HepG2 (cell line): Measurements from ENCODE around the gene SIVA1. TPM values are rescaled to one million over a fixed set of nuclear protein-coding genes. Genes with fewer than 3 reads are reported as not detected.

ENCODE experiments used
- IRX3 ChIP-seq: sonication (generic); formaldehyde crosslinking; IDR thresholded peaks from 2 replicates; pipeline ENCODE4 v1.8.1; 2023; ENCODE audit warnings: mild to moderate bottlenecking, low read depth, missing genetic modification reagents, borderline replicate concordance
- KAT2B ChIP-seq: fragments of 150-350 bp; IDR thresholded peaks from 2 replicates; pipeline ENCODE4 v1.6.1; 2014; ENCODE audit warnings: low read depth, low read length, borderline replicate concordance
- NR2F1 ChIP-seq, 2 experiments: fragments of 450-650 bp in 1 of 2; formaldehyde crosslinking in 1 of 2; IDR thresholded peaks; 2 replicates each; pipeline versions ENCODE4 v1.5.0 to v1.6.1; 2016 to 2020; ENCODE audit warnings: mild to moderate bottlenecking in 1 of 2, missing compliant biosample characterization in 1 of 2, missing genetic modification reagents in 1 of 2, moderate library complexity in 1 of 2
- POLR2A ChIP-seq, 2 experiments: IDR thresholded peaks; 2 replicates each; pipeline ENCODE4 v1.6.1; 2011; ENCODE audit warnings: low read depth in 2 of 2, low read length in 2 of 2, mild to moderate bottlenecking in 1 of 2, moderate library complexity in 1 of 2; ENCODE audit not compliant: insufficient read depth in 1 of 2
- RFXAP ChIP-seq: sonication (generic); formaldehyde crosslinking; IDR thresholded peaks from 2 replicates; pipeline ENCODE4 v1.4.0; 2020; ENCODE audit warnings: missing genetic modification reagents, borderline replicate concordance
- SALL2 ChIP-seq: sonication (generic); formaldehyde crosslinking; IDR thresholded peaks from 2 replicates; pipeline ENCODE4 v1.8.1; 2023; ENCODE audit warnings: mild to moderate bottlenecking, missing genetic modification reagents, inconsistent platforms
- SMYD3 ChIP-seq: sonication (generic); formaldehyde crosslinking; IDR thresholded peaks from 2 replicates; pipeline ENCODE4 v1.8.1; 2023; ENCODE audit warnings: mild to moderate bottlenecking, missing genetic modification reagents
- SRY ChIP-seq: sonication (generic); formaldehyde crosslinking; IDR thresholded peaks from 2 replicates; pipeline ENCODE4 v1.8.0; 2022; ENCODE audit warnings: mild to moderate bottlenecking, missing genetic modification reagents
- TBX2 ChIP-seq: sonication (generic); formaldehyde crosslinking; IDR thresholded peaks from 2 replicates; pipeline ENCODE4 v1.5.0; 2020; ENCODE audit warnings: missing genetic modification reagents, mild to moderate bottlenecking, borderline replicate concordance
- ZEB1 ChIP-seq: IDR thresholded peaks from 2 replicates; pipeline ENCODE4 v1.6.1; 2012; ENCODE audit warnings: mild to moderate bottlenecking, low read depth, inconsistent platforms; ENCODE audit not compliant: insufficient replicate concordance
- ZNF615 ChIP-seq: sonication (generic); formaldehyde crosslinking; IDR thresholded peaks from 2 replicates; pipeline ENCODE4 v1.5.0; 2020; ENCODE audit warnings: mild to moderate bottlenecking, missing genetic modification reagents, borderline replicate concordance
- ZNF768 ChIP-seq: sonication (generic); formaldehyde crosslinking; IDR thresholded peaks from 2 replicates; pipeline ENCODE4 v1.4.0; 2020; ENCODE audit warnings: missing genetic modification reagents
- polyA plus RNA-seq, 8 experiments: library from polyadenylated mRNA; depleted of rRNA in 3 of 8; stranded (reverse) in 7 of 8; unstranded in 1 of 8; fragments of >200 nt; fragmentation: Illumina TruSeq in 4 of 8; extraction: Trizol in 4 of 8; gene quantifications; 2 replicates each; pipeline versions ENCODE4 v1.2.1 to v1.2.3, GENCODE V29; 2011 to 2016; ENCODE audit warnings: low read depth in 4 of 8, missing spikeins in 1 of 8, mixed read lengths in 1 of 8; ENCODE audit not compliant: insufficient read depth in 1 of 8
- total RNA-seq, 5 experiments: library from RNA; depleted of rRNA; stranded (reverse); fragments of >200 nt; fragmentation: Illumina TruSeq; extraction: Trizol; gene quantifications; 2 replicates each; pipeline ENCODE4 v1.2.3, GENCODE V29; 2016; ENCODE audit warnings: low read depth in 1 of 5
- TF ChIP-seq, protein P1 (sequence below): sonication (generic); formaldehyde crosslinking; IDR thresholded peaks from 2 replicates; pipeline ENCODE4 v1.5.0; 2020; ENCODE audit warnings: mild to moderate bottlenecking, missing genetic modification reagents, borderline replicate concordance
- TF ChIP-seq, protein P2 (sequence below): sonication (generic); formaldehyde crosslinking; IDR thresholded peaks from 2 replicates; pipeline ENCODE4 v1.5.1; 2020; ENCODE audit warnings: mild to moderate bottlenecking, missing genetic modification reagents, borderline replicate concordance
- TF ChIP-seq, protein P3 (sequence below): sonication (generic); formaldehyde crosslinking; conservative IDR thresholded peaks from 2 replicates; pipeline ENCODE4 v1.4.0; 2020; ENCODE audit warnings: mild to moderate bottlenecking, missing genetic modification reagents, moderate library complexity

SIVA1 gene
- total and polyA plus RNA-seq, 2 of the 13 experiments (the other 11 are each of a cell fraction or from before 2014, with no cell fraction given): 123 to 186 TPM

DNA sequence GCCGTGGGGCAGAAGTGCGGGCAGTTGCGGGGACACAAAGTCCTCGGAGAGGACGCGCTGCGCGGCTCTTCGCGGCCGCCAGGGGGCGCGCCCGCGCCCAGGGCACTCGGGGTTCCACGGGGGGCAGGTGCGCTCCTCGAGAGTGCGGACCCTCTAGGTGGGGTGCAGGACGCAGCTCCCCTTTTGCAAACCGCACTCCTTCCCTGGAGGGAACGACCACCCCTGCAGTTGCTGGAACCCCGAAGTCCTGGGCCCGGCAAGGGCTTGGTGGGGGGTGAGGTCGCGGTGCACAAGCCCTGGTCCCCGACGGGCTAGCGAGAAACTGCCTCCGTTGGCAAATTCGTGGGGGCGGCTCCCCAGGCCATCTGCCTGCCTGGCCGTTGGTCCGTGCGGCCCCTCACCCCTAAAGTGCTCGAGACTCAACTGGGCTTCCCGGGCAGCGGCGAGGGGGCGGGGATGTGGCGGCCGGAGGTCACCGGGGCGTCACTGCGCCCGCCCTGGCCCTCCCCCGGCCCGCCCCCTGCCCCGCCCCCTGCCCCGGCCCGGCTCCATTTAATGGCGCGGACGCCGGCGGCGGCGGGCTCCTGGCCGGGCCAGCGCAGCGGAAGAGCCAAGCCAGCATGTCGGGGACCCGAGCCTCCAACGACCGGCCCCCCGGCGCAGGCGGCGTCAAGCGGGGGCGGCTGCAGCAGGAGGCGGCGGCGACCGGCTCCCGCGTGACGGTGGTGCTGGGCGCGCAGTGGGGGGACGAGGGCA is 29.1 kb upstream of the SIVA1 start, which contains the start of gene ADSS1 (continued):
- TF ChIP-seq, protein P1, sequence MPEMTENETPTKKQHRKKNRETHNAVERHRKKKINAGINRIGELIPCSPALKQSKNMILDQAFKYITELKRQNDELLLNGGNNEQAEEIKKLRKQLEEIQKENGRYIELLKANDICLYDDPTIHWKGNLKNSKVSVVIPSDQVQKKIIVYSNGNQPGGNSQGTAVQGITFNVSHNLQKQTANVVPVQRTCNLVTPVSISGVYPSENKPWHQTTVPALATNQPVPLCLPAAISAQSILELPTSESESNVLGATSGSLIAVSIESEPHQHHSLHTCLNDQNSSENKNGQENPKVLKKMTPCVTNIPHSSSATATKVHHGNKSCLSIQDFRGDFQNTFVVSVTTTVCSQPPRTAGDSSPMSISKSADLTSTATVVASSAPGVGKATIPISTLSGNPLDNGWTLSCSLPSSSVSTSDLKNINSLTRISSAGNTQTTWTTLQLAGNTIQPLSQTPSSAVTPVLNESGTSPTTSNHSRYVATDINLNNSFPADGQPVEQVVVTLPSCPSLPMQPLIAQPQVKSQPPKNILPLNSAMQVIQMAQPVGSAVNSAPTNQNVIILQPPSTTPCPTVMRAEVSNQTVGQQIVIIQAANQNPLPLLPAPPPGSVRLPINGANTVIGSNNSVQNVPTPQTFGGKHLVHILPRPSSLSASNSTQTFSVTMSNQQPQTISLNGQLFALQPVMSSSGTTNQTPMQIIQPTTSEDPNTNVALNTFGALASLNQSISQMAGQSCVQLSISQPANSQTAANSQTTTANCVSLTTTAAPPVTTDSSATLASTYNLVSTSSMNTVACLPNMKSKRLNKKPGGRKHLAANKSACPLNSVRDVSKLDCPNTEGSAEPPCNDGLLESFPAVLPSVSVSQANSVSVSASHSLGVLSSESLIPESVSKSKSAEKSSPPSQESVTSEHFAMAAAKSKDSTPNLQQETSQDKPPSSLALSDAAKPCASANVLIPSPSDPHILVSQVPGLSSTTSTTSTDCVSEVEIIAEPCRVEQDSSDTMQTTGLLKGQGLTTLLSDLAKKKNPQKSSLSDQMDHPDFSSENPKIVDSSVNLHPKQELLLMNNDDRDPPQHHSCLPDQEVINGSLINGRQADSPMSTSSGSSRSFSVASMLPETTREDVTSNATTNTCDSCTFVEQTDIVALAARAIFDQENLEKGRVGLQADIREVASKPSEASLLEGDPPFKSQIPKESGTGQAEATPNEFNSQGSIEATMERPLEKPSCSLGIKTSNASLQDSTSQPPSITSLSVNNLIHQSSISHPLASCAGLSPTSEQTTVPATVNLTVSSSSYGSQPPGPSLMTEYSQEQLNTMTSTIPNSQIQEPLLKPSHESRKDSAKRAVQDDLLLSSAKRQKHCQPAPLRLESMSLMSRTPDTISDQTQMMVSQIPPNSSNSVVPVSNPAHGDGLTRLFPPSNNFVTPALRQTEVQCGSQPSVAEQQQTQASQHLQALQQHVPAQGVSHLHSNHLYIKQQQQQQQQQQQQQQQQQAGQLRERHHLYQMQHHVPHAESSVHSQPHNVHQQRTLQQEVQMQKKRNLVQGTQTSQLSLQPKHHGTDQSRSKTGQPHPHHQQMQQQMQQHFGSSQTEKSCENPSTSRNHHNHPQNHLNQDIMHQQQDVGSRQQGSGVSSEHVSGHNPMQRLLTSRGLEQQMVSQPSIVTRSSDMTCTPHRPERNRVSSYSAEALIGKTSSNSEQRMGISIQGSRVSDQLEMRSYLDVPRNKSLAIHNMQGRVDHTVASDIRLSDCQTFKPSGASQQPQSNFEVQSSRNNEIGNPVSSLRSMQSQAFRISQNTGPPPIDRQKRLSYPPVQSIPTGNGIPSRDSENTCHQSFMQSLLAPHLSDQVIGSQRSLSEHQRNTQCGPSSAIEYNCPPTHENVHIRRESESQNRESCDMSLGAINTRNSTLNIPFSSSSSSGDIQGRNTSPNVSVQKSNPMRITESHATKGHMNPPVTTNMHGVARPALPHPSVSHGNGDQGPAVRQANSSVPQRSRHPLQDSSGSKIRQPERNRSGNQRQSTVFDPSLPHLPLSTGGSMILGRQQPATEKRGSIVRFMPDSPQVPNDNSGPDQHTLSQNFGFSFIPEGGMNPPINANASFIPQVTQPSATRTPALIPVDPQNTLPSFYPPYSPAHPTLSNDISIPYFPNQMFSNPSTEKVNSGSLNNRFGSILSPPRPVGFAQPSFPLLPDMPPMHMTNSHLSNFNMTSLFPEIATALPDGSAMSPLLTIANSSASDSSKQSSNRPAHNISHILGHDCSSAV: no peak
- TF ChIP-seq RFXAP (CRISPR knock-in tag): no peak
- no peak for TF ChIP-seq ZEB1
- peak in 1 of 2 experiments; percentile 76; a peak in 2 of 4 replicates for TF ChIP-seq NR2F1 (CRISPR knock-in tag; IDR thresholded peaks at IDR 0.05)
- TF ChIP-seq IRX3: 0 out of 2 replicates have a peak, but pooled peaks have one; percentile 41
- peak in 1 of 2 experiments; percentile 27; a peak in 1 of 4 replicates for TF ChIP-seq POLR2A (IDR thresholded peaks at IDR 0.05; ENCODE audit: insufficient read depth in 1 of 2, low read depth in 2 of 2, low read length in 2 of 2)
- TF ChIP-seq ZNF768 (CRISPR knock-in tag): peak; percentile 43
- TF ChIP-seq, protein P2, sequence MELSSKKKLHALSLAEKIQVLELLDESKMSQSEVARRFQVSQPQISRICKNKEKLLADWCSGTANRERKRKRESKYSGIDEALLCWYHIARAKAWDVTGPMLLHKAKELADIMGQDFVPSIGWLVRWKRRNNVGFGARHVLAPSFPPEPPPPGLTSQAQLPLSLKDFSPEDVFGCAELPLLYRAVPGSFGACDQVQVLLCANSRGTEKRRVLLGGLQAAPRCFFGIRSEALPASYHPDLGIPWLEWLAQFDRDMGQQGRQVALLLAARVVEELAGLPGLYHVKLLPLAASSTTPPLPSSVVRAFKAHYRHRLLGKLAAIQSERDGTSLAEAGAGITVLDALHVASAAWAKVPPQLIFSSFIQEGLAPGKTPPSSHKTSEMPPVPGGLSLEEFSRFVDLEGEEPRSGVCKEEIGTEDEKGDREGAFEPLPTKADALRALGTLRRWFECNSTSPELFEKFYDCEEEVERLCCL (CRISPR knock-in tag): no peak
- TF ChIP-seq KAT2B: no peak
- TF ChIP-seq SMYD3 (CRISPR knock-in tag): no peak
- TF ChIP-seq, protein P3, sequence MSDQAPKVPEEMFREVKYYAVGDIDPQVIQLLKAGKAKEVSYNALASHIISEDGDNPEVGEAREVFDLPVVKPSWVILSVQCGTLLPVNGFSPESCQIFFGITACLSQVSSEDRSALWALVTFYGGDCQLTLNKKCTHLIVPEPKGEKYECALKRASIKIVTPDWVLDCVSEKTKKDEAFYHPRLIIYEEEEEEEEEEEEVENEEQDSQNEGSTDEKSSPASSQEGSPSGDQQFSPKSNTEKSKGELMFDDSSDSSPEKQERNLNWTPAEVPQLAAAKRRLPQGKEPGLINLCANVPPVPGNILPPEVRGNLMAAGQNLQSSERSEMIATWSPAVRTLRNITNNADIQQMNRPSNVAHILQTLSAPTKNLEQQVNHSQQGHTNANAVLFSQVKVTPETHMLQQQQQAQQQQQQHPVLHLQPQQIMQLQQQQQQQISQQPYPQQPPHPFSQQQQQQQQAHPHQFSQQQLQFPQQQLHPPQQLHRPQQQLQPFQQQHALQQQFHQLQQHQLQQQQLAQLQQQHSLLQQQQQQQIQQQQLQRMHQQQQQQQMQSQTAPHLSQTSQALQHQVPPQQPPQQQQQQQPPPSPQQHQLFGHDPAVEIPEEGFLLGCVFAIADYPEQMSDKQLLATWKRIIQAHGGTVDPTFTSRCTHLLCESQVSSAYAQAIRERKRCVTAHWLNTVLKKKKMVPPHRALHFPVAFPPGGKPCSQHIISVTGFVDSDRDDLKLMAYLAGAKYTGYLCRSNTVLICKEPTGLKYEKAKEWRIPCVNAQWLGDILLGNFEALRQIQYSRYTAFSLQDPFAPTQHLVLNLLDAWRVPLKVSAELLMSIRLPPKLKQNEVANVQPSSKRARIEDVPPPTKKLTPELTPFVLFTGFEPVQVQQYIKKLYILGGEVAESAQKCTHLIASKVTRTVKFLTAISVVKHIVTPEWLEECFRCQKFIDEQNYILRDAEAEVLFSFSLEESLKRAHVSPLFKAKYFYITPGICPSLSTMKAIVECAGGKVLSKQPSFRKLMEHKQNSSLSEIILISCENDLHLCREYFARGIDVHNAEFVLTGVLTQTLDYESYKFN: 0 out of 2 replicates have a peak, but pooled peaks have one; percentile 27
- TF ChIP-seq TBX2 (CRISPR knock-in tag): peak; percentile 48; the same call in 1 of the 2 replicates
- TF ChIP-seq SALL2 (CRISPR knock-in tag): peak; percentile 56; the same call in 1 of the 2 replicates
- no peak for TF ChIP-seq ZNF615 (CRISPR knock-in tag)
- TF ChIP-seq SRY: no peak
